ENCODE data around the gene BCR.
"Not testable (repeated sequence)": the region's sequence is repeated elsewhere in the genome, so short reads cannot be mapped to it uniquely, and the experiment has no call there.

Gene BCR

DNA sequence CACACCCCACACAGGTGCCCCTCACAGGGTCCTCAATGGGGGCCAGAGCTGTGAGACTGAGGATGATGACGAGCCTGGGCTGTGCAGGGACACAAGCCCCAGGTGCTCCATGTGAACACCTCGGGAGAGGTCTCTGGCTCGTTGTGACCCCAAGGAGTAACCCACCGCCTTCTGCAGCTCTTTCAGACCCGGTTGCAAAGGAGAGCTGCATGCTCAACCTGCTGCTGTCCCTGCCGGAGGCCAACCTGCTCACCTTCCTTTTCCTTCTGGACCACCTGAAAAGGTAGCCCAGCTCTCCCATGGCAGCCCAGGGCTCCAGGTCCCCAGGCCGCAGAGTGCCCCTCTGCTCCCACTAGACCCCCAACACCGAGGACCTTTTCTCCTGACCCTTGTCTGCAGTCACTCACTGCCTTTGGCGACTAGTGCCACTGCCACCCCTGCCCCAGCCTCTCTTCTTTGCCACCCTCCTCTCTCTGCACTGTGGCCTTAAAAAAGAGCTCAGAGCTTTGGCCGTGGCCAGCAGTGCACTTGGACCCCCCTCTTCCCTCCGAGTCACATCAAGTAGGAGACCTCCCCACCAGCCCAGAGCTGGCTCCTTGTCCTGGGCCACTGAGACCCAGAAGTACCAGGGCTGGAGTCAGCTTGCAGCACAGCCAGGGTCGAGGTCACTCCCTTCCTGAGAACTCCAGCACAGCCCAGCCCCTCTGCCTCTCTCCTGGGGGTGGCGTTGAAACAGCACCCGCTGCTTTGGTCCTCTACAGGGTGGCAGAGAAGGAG is 133.7 kb downstream of the BCR start:
- Histone ChIP-seq H3K9me3 (ENCODE audit: control insufficient read depth, low read length) (no peaks in the 10 kb centered on the region), H3K36me3 (ENCODE audit: control insufficient read depth, insufficient read depth, low read length) (no peaks in the 10 kb centered on the region), H3K9ac (ENCODE audit: low read length) (no peak overlapping the region), H3K4me3 (ENCODE audit: low read length) (no peak overlapping the region), H3K4me1 (ENCODE audit: control insufficient read depth, insufficient read depth, low read length) (no peaks in the 10 kb centered on the region), H3K27me3 (ENCODE audit: control insufficient read depth, insufficient read depth, low read length) (no peaks in the 10 kb centered on the region)

DNA sequence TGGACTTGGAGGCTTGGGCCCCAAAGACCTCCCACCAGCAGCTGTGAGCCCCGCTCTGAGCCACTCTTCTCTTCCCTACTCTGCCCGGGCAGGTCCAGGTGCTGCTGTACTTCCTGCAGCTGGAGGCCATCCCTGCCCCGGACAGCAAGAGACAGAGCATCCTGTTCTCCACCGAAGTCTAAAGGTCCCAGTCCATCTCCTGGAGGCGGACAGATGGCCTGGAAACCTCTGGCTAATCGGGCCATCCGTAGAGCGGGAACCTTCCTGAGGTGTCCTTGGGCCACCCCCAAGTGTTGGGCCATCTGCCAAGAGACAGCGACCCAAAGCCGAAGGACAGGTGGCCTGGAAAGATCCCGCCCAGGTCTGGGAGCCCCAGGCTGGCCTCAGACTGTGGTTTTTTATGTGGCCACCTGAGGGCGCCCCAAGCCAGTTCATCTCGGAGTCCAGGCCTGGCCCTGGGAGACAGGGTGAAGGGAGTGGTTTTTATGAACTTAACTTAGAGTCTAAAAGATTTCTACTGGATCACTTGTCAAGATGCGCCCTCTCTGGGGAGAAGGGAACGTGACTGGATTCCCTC is 135.1 kb downstream of the BCR start:
- no peak overlapping the region for H3K9ac ChIP-seq (ENCODE audit: low read length)
- no peak overlapping the region for H3K4me3 ChIP-seq (ENCODE audit: low read length)
- no peaks in the 10 kb centered on the region for H3K9me3 ChIP-seq (ENCODE audit: control insufficient read depth, low read length)
- no peaks in the 10 kb centered on the region for H3K36me3 ChIP-seq (ENCODE audit: control insufficient read depth, insufficient read depth, low read length)
- no peaks in the 10 kb centered on the region for H3K4me1 ChIP-seq (ENCODE audit: control insufficient read depth, insufficient read depth, low read length)
- H3K27me3 ChIP-seq (ENCODE audit: control insufficient read depth, insufficient read depth, low read length): no peaks in the 10 kb centered on the region

GRCh38 chr22:23316596-23316995 is 136.3 kb downstream of the BCR start:
- not testable (repeated sequence) for H3K27me3 ChIP-seq (ENCODE audit: control insufficient read depth, insufficient read depth, low read length); H3K36me3 ChIP-seq (ENCODE audit: control insufficient read depth, insufficient read depth, low read length); H3K9me3 ChIP-seq (ENCODE audit: control insufficient read depth, low read length); H3K4me3 ChIP-seq (ENCODE audit: low read length); H3K9ac ChIP-seq (ENCODE audit: low read length); H3K4me1 ChIP-seq (ENCODE audit: control insufficient read depth, insufficient read depth, low read length)

- H3K4me3 ChIP-seq (ENCODE audit: low read length); H3K9ac ChIP-seq (ENCODE audit: low read length); H3K27me3 ChIP-seq (ENCODE audit: control insufficient read depth, insufficient read depth, low read length); H3K9me3 ChIP-seq (ENCODE audit: control insufficient read depth, low read length); H3K36me3 ChIP-seq (ENCODE audit: control insufficient read depth, insufficient read depth, low read length); H3K4me1 ChIP-seq (ENCODE audit: control insufficient read depth, insufficient read depth, low read length): not testable (repeated sequence)
These were observed 138.0 kb downstream of the BCR start for GRCh38 chr22:23318316-23318715.

DNA sequence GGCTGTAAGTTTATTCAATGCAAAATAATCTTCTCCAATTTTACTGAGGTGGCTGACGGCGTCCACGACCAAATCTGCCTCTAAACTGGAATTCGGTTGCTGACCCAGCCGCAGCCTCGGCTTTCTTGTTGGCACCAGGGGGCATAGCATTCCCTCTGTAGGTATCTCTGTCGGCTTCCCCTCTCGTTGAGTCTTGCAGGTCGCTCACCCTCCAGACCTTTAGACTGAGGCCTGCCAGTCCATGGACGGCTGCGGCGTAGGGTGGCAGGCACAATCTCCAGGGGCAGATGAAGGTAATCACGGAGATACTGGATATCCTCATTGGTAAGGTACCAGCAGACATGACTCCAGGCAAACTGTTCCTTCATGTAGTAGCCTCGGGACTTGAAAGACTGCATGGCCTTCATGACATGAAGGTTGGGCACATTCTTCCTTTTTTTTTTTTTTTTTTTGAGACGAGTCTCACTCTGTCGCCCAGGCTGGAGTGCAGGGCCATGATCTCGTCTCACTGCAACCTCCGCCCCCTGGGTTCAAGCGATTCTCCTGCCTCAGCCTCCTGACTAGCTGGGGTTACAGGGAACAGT is 142.3 kb downstream of the BCR start:
- H3K9ac ChIP-seq (ENCODE audit: low read length): not testable (repeated sequence)

DNA sequence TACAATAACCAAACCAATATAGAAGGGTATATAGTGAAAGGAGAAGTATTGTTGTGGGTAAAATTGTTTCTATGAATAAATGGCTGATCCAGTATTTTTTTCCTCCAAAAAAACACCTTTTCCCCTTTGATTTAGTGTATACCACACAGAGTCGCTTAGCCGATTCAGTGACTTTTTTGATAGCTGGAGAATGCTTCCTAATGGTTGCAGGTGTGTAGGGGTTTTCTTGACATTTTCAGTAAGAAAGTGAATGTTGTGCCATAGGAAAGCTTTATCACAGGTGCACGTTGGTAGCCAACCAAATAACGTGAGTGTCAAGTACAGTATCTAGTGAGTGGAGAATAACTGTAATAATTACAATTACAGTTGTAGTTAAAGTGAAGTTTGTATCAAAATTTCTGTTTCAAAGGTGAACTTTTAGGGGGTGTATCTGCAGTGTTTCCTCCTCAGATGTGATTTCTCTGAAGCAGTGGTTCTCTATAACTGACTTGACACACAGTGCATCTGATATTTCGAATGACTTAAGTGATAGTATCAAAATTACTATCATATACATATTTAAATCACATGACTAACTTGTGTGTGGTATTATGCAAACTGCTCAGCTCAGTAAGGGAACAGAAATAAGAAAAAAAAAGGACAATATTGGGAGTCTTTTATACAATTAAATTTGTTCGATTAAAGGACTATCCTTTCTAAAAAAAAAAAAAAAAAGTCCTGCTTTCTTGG is 143.8 kb downstream of the BCR start:
- H3K27me3 ChIP-seq (ENCODE audit: control insufficient read depth, insufficient read depth, low read length); H3K36me3 ChIP-seq (ENCODE audit: control insufficient read depth, insufficient read depth, low read length); H3K4me3 ChIP-seq (ENCODE audit: low read length); H3K9me3 ChIP-seq (ENCODE audit: control insufficient read depth, low read length); H3K9ac ChIP-seq (ENCODE audit: low read length); H3K4me1 ChIP-seq (ENCODE audit: control insufficient read depth, insufficient read depth, low read length): not testable (repeated sequence)

More for the DNA sequence above, 142.3 kb downstream of the BCR start:
- H3K9me3 ChIP-seq (ENCODE audit: control insufficient read depth, low read length); H3K36me3 ChIP-seq (ENCODE audit: control insufficient read depth, insufficient read depth, low read length); H3K27me3 ChIP-seq (ENCODE audit: control insufficient read depth, insufficient read depth, low read length); H3K4me1 ChIP-seq (ENCODE audit: control insufficient read depth, insufficient read depth, low read length); H3K4me3 ChIP-seq (ENCODE audit: low read length): not testable (repeated sequence)

DNA sequence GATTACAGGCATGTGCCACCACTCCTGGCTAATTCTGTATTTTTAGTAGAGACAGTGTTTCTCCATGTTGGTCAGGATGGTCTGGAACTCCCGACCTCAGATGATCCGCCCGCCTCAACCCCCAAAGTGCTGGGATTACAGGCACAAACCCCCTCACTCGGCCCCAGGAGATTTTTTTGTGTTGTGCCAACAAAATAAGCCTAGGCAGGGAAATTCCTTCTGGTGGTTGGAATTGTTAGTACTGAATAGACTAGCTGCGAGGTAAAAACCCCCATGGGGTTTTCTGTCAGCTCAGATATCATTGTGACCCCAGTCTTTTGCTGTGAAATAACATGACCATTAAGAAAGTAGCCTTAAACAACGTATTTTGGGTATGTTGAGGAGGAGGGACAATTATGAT is 144.9 kb downstream of the BCR start:
- H3K9me3 ChIP-seq (ENCODE audit: control insufficient read depth, low read length): no peaks in the 10 kb centered on the region
- H3K4me3 ChIP-seq (ENCODE audit: low read length): no peak overlapping the region
- H3K27me3 ChIP-seq (ENCODE audit: control insufficient read depth, insufficient read depth, low read length): no peaks in the 10 kb centered on the region
- H3K36me3 ChIP-seq (ENCODE audit: control insufficient read depth, insufficient read depth, low read length): no peaks in the 10 kb centered on the region
- H3K9ac ChIP-seq (ENCODE audit: low read length): no peak overlapping the region
- H3K4me1 ChIP-seq (ENCODE audit: control insufficient read depth, insufficient read depth, low read length): no peaks in the 10 kb centered on the region

GRCh38 chr22:23333822-23334221 is 153.5 kb downstream of the BCR start:
- not testable (repeated sequence) for H3K36me3 ChIP-seq (ENCODE audit: control insufficient read depth, insufficient read depth, low read length); H3K9ac ChIP-seq (ENCODE audit: low read length); H3K4me1 ChIP-seq (ENCODE audit: control insufficient read depth, insufficient read depth, low read length); H3K27me3 ChIP-seq (ENCODE audit: control insufficient read depth, insufficient read depth, low read length); H3K4me3 ChIP-seq (ENCODE audit: low read length); H3K9me3 ChIP-seq (ENCODE audit: control insufficient read depth, low read length)

GRCh38 chr22:23337672-23338071 is 157.4 kb downstream of the BCR start:
- not testable (repeated sequence) for H3K27me3 ChIP-seq (ENCODE audit: control insufficient read depth, insufficient read depth, low read length); H3K4me1 ChIP-seq (ENCODE audit: control insufficient read depth, insufficient read depth, low read length); H3K9ac ChIP-seq (ENCODE audit: low read length); H3K9me3 ChIP-seq (ENCODE audit: control insufficient read depth, low read length); H3K36me3 ChIP-seq (ENCODE audit: control insufficient read depth, insufficient read depth, low read length); H3K4me3 ChIP-seq (ENCODE audit: low read length)

- H3K9ac ChIP-seq (ENCODE audit: low read length); H3K9me3 ChIP-seq (ENCODE audit: control insufficient read depth, low read length); H3K27me3 ChIP-seq (ENCODE audit: control insufficient read depth, insufficient read depth, low read length); H3K36me3 ChIP-seq (ENCODE audit: control insufficient read depth, insufficient read depth, low read length); H3K4me1 ChIP-seq (ENCODE audit: control insufficient read depth, insufficient read depth, low read length); H3K4me3 ChIP-seq (ENCODE audit: low read length): not testable (repeated sequence)
These were observed 161.8 kb downstream of the BCR start for GRCh38 chr22:23341942-23342695.

DNA sequence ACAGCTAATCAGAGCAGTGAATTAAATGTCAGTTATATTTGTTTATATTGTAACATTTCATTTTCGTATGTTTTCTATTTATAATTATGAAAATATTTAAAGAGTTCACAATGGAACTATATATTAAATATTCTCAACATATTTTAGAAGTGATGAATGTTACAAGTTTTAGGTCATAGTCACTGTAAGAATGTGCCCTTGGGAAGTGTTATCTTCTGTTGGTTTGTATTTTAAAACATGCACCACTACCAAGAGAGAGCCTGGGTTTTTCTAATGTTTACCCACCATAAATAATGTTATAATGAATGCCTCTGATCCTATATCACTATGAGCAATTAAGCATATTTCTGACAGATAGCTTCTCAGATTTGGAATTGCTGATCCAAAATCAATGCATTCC is 171.0 kb downstream of the BCR start:
- no peak overlapping the region for H3K9ac ChIP-seq (ENCODE audit: low read length)
- H3K4me3 ChIP-seq (ENCODE audit: low read length): no peak overlapping the region
- no peaks in the 10 kb centered on the region for H3K4me1 ChIP-seq (ENCODE audit: control insufficient read depth, insufficient read depth, low read length)
- no peaks in the 10 kb centered on the region for H3K9me3 ChIP-seq (ENCODE audit: control insufficient read depth, low read length)
- H3K27me3 ChIP-seq (ENCODE audit: control insufficient read depth, insufficient read depth, low read length): no peaks in the 10 kb centered on the region
- H3K36me3 ChIP-seq (ENCODE audit: control insufficient read depth, insufficient read depth, low read length): no peaks in the 10 kb centered on the region

GRCh38 chr22:23353004-23353403 is 172.7 kb downstream of the BCR start:
- Histone ChIP-seq H3K36me3 (ENCODE audit: control insufficient read depth, insufficient read depth, low read length) (no peaks in the 10 kb centered on the region), H3K9ac (ENCODE audit: low read length) (no peak overlapping the region), H3K27me3 (ENCODE audit: control insufficient read depth, insufficient read depth, low read length) (no peaks in the 10 kb centered on the region), H3K4me1 (ENCODE audit: control insufficient read depth, insufficient read depth, low read length) (no peaks in the 10 kb centered on the region), H3K4me3 (ENCODE audit: low read length) (no peak overlapping the region), H3K9me3 (ENCODE audit: control insufficient read depth, low read length) (no peaks in the 10 kb centered on the region)
